ENCODE results near the gene OR5D14.

Gene OR5D14

GRCh38 chr11:55795256-55795655, at the start of gene OR5D14:
Gene OR5D14, plus strand, starts transcription at chr11:55795556. Its CDS starts 0 bp downstream, at chr11:55795556.
- DNase-seq (ENCODE audit: low read depth, low spot score) = no peak

- no peak for DNase-seq (ENCODE audit: low read depth, low spot score)
These were observed 22.2 kb upstream of the OR5D14 start, which contains the start of gene OR5D13 for GRCh38 chr11:55773138-55773537. Gene OR5D13, plus strand, starts transcription at chr11:55773438. Its CDS starts 0 bp downstream, at chr11:55773438.

- no peak for DNase-seq (ENCODE audit: low read depth, low spot score)
These were observed 3.8 kb upstream of the OR5D14 start for GRCh38 chr11:55791606-55792005.

- no peak for DNase-seq (ENCODE audit: low read depth, low spot score)
These were observed 2.0 kb upstream of the OR5D14 start for GRCh38 chr11:55793321-55793720.

GRCh38 chr11:55806248-55806647, 10.9 kb downstream of the OR5D14 start:
- DNase-seq (ENCODE audit: low read depth, low spot score) = no peak

GRCh38 chr11:55811067-55811466, 15.7 kb downstream of the OR5D14 start, which contains the start of gene OR5L1:
Gene OR5L1, plus strand, starts transcription at chr11:55811367. Its CDS starts 100 bp downstream, at chr11:55811467.
- no peak for DNase-seq (ENCODE audit: low read depth, low spot score)

- DNase-seq (ENCODE audit: low read depth, low spot score) = no peak
These were observed 24.0 kb downstream of the OR5D14 start, which contains the start of gene OR5D18 for GRCh38 chr11:55819330-55819729. Gene OR5D18, plus strand, starts transcription at chr11:55819630. Its CDS starts 0 bp downstream, at chr11:55819630.

GRCh38 chr11:55826919-55827318, 31.6 kb downstream of the OR5D14 start, which contains the start of gene OR5L2:
Gene OR5L2, plus strand, starts transcription at chr11:55827219. Its CDS starts 0 bp downstream, at chr11:55827219.
- no peak for DNase-seq (ENCODE audit: low read depth, low spot score)

GRCh38 chr11:55838452-55838851, 43.1 kb downstream of the OR5D14 start, which contains the start of gene OR5D16:
Gene OR5D16, plus strand, starts transcription at chr11:55838752. Its CDS starts 0 bp downstream, at chr11:55838752.
- no peak for DNase-seq (ENCODE audit: low read depth, low spot score)
